Measurements from ENCODE around the gene ENO3.

The ENO3 gene

GRCh38 chr17:4950075-4950745, 709 bp upstream of the ENO3 start:
- DNase-seq (ENCODE audit: low read depth in 2 of 2): no peak

DNA sequence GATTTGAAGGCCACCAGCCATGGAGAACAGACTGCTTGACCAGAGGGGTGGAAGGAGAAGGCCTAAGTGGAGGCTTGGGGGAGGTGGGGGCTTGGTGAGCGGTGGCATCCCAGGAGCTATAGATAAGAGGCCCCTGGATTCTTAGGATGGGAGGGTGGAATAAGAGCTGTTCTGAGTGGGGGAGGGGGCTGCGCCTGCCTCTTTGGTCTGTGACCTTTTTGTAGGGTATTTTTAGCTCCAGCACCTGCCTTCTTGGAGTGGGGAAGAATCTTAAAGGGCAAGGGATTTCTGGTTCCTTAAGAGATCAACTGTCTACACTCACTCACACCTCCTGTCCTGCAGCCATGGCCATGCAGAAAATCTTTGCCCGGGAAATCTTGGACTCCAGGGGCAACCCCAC, 567 bp downstream of the ENO3 start:
- no peak for DNase-seq (ENCODE audit: low read depth in 2 of 2)

GRCh38 chr17:4953451-4953961, 2.6 kb downstream of the ENO3 start:
- DNase-seq (ENCODE audit: low read depth in 2 of 2): no peak

GRCh38 chr17:4955091-4955490, 4.2 kb downstream of the ENO3 start:
- DNase-seq (ENCODE audit: low read depth in 2 of 2): no peak

GRCh38 chr17:4956493-4957061, 5.7 kb downstream of the ENO3 start:
- DNase-seq (ENCODE audit: low read depth in 2 of 2): no peak

DNA sequence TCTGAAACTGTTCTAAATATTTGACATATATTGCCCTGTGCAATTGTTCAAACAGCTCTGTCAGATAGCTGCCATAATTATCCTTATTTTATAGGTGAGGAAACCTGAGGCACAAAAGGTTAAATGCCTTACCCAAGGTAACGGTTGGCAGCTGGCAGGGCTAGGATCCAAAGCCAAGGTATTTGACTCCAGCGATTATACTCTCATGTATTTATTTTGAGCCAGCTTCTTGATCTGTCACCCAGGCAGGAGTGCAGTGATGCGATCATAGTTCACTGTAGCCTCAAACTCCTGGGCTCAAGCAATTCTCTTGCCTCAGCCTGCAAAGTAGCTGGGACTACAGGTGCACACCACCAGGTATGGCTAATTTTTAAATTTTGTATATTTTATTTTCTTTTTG, 7.2 kb downstream of the ENO3 start:
- no peak for DNase-seq (ENCODE audit: low read depth in 2 of 2)

GRCh38 chr17:4959261-4959965, 8.5 kb downstream of the ENO3 start:
- no peak for DNase-seq (ENCODE audit: low read depth in 2 of 2)

- no peak for DNase-seq (ENCODE audit: low read depth in 2 of 2)
Measured at GRCh38 chr17:4960279-4960922, 9.5 kb downstream of the ENO3 start.

GRCh38 chr17:4965311-4965986, 14.5 kb downstream of the ENO3 start:
- DNase-seq (ENCODE audit: low read depth in 2 of 2): no peak

DNA sequence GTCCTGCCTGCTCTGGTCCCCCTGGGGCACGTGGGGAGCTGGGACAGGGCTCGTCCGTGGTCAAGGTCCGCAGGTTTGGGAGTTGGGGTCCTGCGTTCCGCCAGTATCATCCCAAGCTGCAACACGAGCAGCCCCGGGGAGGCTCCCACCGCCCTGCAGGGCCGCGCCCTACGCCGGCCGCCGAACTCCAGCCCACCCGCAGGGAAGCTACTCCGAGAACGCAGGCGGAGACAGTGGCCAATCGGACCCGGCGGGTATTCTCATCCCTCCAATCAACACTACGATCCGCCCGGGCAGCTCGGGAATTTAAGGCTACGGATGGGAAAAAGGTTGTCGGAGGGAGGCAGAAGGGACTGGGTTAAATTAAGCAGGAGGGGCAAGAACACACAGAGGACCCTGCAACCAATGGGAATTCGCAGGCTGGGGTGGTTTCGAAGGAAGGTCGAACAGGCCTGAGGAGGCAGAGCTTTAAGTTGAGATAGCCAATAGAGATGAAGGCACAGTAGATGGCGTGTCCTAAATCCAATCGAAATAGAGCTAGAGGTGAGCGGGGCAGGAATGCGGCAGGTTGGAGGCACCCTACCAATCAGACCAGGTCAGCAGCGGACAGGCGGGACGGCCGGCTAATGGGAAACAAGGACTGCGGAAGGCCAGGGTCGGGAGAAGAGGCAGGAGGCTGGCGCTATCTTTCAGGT, 16.1 kb downstream of the ENO3 start:
- peak; percentile 87 to 92 for DNase-seq (ENCODE audit: low read depth in 2 of 2)

DNA sequence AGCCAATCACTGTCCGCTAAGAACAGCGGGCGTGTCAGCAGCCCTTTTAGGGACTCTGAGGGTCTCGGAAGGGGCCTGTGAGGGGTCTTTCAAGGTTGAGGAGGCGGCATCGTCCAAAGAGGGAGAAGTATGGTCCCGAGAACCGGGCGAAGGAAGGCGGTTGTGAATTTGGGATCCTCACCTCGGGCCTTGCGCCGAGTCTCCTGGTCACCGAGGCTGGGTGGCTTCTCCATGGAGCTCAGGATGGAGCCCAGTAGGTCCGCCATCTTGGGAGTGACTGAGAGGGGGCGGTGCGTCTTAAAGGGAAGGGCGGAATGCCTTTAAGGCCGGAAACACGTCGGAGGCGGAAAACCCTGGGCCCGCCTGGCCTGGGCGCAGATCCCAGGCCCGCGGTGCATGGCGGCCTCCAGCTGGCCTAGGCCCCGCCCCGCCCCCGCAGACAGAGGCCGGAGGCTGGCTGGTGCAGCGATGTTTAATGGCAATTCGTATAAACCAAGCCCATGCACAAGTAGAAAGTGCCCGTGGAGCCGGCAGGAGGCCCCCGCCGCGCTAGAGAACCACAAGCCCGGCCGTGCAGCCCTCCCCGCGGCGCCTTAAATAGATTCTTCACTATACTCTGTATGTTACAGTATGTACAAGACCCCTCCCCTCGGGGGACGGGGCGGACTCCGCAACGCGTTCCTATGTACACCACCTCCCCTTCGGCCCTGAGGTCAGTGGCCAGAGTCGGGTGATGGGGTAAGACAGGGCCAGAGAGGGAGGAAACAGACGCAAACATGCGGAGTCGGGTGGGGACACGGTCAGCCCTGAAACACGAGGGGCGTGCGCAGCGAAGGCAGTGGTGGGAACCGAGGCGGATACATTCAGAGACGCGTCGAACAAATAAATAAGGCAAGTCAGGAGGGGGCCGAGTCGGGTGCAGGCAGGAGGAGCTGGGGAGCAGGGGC, 16.9 kb downstream of the ENO3 start, which contains the start of gene SPAG7:
Gene SPAG7 (minus strand): TSS at position 279 of the 947 bp plus-strand sequence. CDS start 13 bp downstream, at position 266.
- DNase-seq (ENCODE audit: low read depth in 2 of 2): peak; percentile 82 to 87

DNA sequence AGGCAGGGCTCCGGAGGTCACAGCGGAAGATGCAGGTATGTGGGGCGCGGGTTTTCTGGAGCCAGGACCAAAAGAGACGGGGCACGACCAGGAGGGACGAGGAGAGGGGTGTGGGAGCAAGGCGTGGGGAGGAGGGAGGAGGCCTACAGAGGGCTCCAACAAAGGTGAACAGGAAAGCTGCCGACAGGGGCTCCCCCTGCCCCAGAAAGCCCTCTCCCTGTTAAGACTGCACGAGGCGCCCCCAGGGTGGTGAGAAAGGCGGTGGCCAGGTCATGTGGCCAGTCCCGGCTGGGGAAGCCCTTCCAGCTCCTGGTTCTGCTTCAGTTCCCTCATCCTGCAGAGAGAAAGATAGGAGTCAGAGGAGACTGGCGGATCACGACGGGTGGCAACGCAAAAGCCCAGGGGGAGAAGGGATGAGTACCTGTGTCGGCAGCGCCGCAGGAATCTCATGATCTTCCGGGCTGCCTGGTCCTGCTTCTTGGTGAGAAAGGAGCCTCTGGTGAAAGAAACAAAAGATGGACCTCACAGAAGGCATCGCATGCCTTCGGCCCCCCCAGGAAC, 17.6 kb downstream of the ENO3 start:
- DNase-seq (ENCODE audit: low read depth in 2 of 2): no peak

- DNase-seq (ENCODE audit: low read depth in 2 of 2): no peak
Measured at GRCh38 chr17:4969047-4969550, 18.2 kb downstream of the ENO3 start.

- no peak for DNase-seq (ENCODE audit: low read depth in 2 of 2)
Measured at GRCh38 chr17:4969551-4970173, 18.7 kb downstream of the ENO3 start.

- no peak for DNase-seq (ENCODE audit: low read depth in 2 of 2)
Measured at GRCh38 chr17:4970273-4970672, 19.4 kb downstream of the ENO3 start.

- no peak for DNase-seq (ENCODE audit: low read depth in 2 of 2)
Measured at GRCh38 chr17:4971826-4972225, 20.9 kb downstream of the ENO3 start.

GRCh38 chr17:4972322-4972721, 21.4 kb downstream of the ENO3 start:
- DNase-seq (ENCODE audit: low read depth in 2 of 2): no peak

GRCh38 chr17:4972752-4973151, 21.8 kb downstream of the ENO3 start:
- no peak for DNase-seq (ENCODE audit: low read depth in 2 of 2)
